ENCODE data around the gene USP17L15.
"Not testable (repeated sequence)": the region's sequence is repeated elsewhere in the genome, so short reads cannot be mapped to it uniquely, and the experiment has no call there.

USP17L15 gene

GRCh38 chr4:9234085-9234484, at the start of gene USP17L15:
USP17L15 (plus strand) TSS chr4:9234385; CDS start chr4:9234385, 0 bp downstream.
- not testable (repeated sequence) for DNase-seq (ENCODE audit: low spot score)

- not testable (repeated sequence) for DNase-seq (ENCODE audit: low spot score)
Measured at GRCh38 chr4:9210357-9210756, 23.8 kb upstream of the USP17L15 start, which contains the start of gene USP17L10. USP17L10 (plus strand) TSS chr4:9210657; CDS start chr4:9210657, 0 bp downstream.

- DNase-seq (ENCODE audit: low spot score), result not testable (repeated sequence)
Measured at GRCh38 chr4:9214701-9215100, 19.5 kb upstream of the USP17L15 start.

- DNase-seq (ENCODE audit: low spot score), result not testable (repeated sequence)
Measured at GRCh38 chr4:9215105-9215504, 19.1 kb upstream of the USP17L15 start, which contains the start of gene USP17L11. USP17L11 (plus strand) TSS chr4:9215405; CDS start chr4:9215405, 0 bp downstream.

- not testable (repeated sequence) for DNase-seq (ENCODE audit: low spot score)
Measured at GRCh38 chr4:9219852-9220251, 14.3 kb upstream of the USP17L15 start, which contains the start of gene USP17L12. USP17L12 (plus strand) TSS chr4:9220152; CDS start chr4:9220152, 0 bp downstream.

- DNase-seq (ENCODE audit: low spot score), result not testable (repeated sequence)
Measured at GRCh38 chr4:9224596-9224995, 9.6 kb upstream of the USP17L15 start, which contains the start of gene USP17L13. USP17L13 (plus strand) TSS chr4:9224896; CDS start chr4:9224896, 0 bp downstream.

GRCh38 chr4:9230249-9230648, 3.9 kb upstream of the USP17L15 start:
- DNase-seq (ENCODE audit: low spot score), result not testable (repeated sequence)

GRCh38 chr4:9238461-9238860, 4.3 kb downstream of the USP17L15 start:
- not testable (repeated sequence) for DNase-seq (ENCODE audit: low spot score)

GRCh38 chr4:9243579-9243978, 9.4 kb downstream of the USP17L15 start, which contains the start of gene USP17L17:
USP17L17 (plus strand) TSS chr4:9243879; CDS start chr4:9243879, 0 bp downstream.
- not testable (repeated sequence) for DNase-seq (ENCODE audit: low spot score)

- DNase-seq (ENCODE audit: low spot score), result not testable (repeated sequence)
Measured at GRCh38 chr4:9247953-9248680, 13.9 kb downstream of the USP17L15 start, which contains the start of gene USP17L18. USP17L18 (plus strand) TSS chr4:9248630; CDS start chr4:9248630, 0 bp downstream.

GRCh38 chr4:9253078-9253477, 18.9 kb downstream of the USP17L15 start, which contains the start of gene USP17L19:
USP17L19 (plus strand) TSS chr4:9253378; CDS start chr4:9253378, 0 bp downstream.
- DNase-seq (ENCODE audit: low spot score), result not testable (repeated sequence)

- DNase-seq (ENCODE audit: low spot score), result not testable (repeated sequence)
Measured at GRCh38 chr4:9257824-9258223, 23.6 kb downstream of the USP17L15 start, which contains the start of gene USP17L20. USP17L20 (plus strand) TSS chr4:9258124; CDS start chr4:9258124, 0 bp downstream.

GRCh38 chr4:9262572-9262971, 28.4 kb downstream of the USP17L15 start, which contains the start of gene USP17L21:
USP17L21 (plus strand) TSS chr4:9262872; CDS start chr4:9262872, 0 bp downstream.
- not testable (repeated sequence) for DNase-seq (ENCODE audit: low spot score)

- not testable (repeated sequence) for DNase-seq (ENCODE audit: low spot score)
Measured at GRCh38 chr4:9267319-9267718, 33.1 kb downstream of the USP17L15 start, which contains the start of gene USP17L22. USP17L22 (plus strand) TSS chr4:9267619; CDS start chr4:9267619, 0 bp downstream.

- not testable (repeated sequence) for DNase-seq (ENCODE audit: low spot score)
Measured at GRCh38 chr4:9271719-9272118, 37.5 kb downstream of the USP17L15 start.
